GM21786 (cell line): Measurements from ENCODE around the gene ZMIZ1.

Experiments
- ATAC-seq: cut with Tn5 transposase; IDR thresholded peaks from one replicate; pipeline ENCODE4 v1.9.1; 2021; ENCODE audit not compliant: unreplicated experiment

The ZMIZ1 gene

DNA sequence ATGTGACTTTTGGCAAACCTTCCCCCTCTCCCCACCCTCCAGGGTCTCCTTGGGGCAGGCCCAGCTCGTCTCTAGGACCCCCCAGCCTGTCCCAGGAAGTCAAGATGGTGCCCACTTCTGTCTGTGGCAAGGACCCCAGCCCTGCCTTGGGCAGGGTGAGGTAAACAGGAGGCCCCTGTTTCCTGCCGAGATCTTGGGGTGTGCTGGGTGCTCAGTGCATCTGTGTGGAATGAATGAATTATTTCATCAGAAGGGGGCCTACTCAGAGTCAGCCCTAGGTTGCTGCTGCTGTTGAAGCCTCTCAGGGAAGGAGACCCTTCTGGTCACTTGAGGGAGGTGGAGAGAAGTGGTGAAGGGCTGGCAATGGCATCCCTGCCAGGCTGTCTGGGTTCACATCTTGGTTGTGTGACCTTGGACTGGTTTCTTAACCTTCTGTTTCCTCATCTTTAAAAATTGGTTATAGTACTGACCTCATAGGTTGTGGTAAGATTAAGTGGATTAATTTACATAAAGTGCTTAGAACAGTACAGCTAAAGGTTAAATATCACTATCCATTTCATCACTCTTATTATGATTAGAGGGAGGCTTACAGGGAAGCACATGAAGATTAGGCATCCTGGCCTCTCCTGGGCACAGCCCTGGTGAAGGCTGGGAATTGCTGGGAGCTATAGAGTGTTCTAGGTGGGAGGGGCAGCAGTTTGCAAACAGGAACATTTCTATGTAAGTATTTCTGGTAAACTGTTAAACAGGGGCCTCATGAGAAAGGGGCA is 67.7 kb downstream of the ZMIZ1 start:
- ATAC-seq = no peak

- ATAC-seq = no peak
Observed at GRCh38 chr10:79137300-79137756, 68.6 kb downstream of the ZMIZ1 start.

DNA sequence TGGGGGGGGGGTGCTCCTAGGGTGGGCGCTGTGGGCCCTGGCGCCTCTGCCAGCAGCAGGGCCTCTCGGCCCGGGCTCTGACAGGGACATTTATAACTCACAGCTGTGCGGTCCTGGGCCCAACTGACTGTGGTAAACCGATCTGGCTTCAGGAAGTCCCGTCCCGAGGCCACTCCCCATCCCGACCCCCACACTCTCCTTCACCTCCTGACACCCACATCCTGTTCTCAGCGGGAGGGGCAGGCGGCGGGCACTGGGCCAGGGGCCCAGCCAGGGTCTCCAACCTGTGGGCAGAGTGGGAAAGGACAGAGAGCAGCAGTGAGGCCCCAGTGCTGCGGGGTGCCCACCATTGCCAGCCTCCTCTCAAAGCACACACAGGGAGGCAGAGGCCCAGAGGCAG is 69.1 kb downstream of the ZMIZ1 start:
- ATAC-seq = peak; percentile 84

GRCh38 chr10:79138449-79139123 is 69.8 kb downstream of the ZMIZ1 start:
- no peak for ATAC-seq

DNA sequence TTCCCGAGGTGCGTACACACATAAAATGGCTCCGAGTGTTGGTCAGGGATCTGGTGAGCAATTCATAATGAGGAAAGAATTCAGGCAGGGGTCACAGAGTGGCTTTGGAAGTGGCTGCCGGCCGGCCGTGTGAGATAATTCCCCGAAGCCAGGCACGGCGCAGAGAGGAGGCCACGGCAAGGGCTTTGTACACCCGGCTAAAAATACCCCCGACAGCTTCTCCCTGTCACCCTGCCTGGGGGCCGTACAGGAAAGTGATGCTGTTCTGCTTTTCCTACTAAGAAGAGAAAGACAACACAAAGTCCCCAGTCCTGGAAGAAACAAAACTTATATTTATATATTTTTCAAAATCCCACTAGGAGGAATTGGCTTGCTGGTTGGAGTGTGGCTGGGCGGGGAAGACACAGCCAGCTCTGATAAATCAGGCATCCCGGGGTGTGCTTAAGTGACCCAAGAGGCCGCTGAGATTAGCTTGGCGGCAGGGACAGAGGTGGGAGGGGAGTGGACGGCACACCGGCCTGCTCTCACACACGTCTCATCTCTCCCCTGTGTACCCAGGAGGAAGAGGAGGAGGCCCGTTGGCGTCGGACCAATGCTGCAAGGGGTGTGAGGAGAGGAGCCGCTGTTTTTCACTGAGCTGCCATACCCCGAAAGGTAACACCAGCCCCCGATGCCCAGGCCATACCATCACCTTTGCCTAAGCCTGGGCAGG is 70.5 kb downstream of the ZMIZ1 start:
- ATAC-seq = no peak

DNA sequence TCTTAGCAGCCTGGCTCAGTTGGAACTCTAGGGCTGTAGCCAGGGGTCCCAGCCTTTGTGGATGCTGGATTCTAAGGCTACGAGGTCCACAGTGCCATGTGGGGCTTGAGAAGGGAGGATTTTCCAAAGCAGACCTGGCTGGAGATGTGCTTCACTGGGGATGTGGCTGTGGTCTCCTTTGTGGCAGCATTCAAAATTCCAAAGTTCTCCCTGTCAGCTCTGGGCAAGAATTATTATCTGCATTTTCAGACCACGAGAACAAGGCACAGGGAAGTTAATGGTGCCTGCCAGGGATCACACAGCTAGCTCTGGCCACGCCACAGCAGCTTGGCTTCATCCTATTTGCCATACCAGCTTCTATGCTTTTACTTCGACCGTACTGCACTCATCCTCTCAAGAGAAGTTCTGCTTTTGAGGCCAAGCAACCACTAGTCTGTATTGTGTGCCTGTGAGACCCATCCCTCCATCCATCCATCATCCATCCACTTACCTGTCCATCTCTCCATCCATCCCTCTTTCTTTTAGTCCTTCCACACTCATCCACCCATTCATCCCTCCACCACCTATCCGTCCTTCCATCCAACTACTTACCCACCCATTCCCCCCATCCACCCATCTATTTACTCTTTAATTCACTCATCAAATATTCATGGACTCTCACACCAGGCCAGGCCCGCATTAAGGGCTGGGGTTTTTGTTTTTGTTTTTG is 71.5 kb downstream of the ZMIZ1 start:
- ATAC-seq = no peak

GRCh38 chr10:79140855-79141254 is 72.1 kb downstream of the ZMIZ1 start:
- no peak for ATAC-seq

DNA sequence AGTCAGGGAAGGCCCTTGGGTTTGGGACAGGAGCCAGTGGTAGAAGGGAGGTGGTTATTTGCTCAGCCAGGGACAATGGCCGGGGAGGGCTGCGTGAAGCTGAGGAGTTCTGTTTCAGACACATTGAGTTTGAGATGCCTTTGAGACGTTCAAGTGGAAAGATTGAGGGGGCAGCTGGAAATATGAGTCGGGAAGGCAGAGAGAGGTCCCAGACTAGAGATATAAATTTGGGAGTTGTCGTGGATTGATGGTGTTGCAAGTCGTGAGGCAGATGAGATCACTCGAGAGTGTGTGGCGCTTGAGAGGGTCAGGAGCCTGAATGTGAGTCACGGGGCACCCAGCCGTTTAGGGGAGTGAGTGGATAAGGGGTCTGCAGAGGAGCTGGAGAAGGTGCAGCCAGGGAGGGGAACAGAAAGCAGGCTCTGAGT is 73.3 kb downstream of the ZMIZ1 start:
- no peak for ATAC-seq

- ATAC-seq = no peak
Observed at GRCh38 chr10:79142522-79143309, 74.0 kb downstream of the ZMIZ1 start.

DNA sequence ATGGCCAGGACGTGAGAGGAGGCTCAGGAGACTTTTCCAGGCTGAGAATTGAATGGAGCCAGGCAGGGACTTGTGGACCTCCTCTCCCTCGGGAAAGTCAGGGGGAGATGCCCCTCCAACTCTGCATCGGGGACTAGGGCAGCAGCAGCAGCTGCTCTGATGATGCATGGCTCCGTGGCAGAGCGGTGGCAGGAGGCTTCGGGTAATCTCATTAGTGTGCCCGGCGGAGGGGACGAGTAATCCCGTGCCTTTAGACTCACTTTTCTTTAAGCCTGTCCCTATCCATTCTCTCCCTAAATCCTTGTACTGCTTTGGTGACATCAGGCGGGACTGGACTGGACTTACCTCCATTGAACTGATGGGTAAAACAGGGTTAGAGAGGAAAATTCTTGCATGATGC is 75.1 kb downstream of the ZMIZ1 start:
- ATAC-seq = no peak

DNA sequence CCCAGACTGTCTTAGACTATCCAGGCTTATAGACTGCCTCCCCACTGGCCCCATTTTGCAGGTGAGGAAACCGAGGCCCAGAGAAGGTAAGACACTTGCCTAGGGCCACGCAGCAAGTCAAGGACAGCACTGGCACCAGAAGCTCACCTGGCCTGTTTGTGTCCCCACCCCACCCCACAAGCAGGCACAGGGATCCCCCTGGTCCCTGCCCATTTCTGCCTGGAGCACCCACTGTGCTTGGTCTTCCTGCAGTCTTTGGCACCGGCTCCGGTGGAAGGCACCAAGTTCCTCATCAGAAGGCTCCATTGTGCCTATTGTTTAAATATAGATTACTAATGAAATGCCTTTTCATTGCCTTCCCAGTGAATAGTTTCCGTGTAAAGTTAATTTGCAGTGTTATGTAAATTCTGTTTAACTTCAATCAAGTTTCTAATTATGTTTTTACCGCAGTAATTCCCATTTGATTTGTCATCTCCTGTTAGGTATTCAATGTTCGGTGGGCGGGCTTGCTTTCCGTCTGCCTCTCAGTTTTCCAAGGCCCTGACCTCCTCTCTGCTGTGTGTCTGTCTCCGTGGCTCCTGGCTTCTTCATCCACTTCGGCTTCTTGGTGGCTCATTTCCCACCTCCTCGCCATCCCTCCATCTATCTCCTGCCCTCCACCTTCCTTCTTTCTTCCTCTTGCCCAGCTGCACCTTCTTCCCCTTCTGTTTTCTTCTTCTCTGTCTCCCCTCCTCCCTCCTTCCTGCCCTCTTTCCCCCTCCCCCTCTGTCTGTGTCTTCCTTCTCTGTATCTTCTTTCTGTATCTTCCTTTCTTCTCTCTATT is 75.8 kb downstream of the ZMIZ1 start:
- no peak for ATAC-seq

- ATAC-seq = no peak
Observed at GRCh38 chr10:79145174-79145483, 76.4 kb downstream of the ZMIZ1 start.

GRCh38 chr10:79145517-79146470 is 77.0 kb downstream of the ZMIZ1 start:
- ATAC-seq = no peak

- ATAC-seq = no peak
Observed at GRCh38 chr10:79146611-79147130, 77.9 kb downstream of the ZMIZ1 start.

DNA sequence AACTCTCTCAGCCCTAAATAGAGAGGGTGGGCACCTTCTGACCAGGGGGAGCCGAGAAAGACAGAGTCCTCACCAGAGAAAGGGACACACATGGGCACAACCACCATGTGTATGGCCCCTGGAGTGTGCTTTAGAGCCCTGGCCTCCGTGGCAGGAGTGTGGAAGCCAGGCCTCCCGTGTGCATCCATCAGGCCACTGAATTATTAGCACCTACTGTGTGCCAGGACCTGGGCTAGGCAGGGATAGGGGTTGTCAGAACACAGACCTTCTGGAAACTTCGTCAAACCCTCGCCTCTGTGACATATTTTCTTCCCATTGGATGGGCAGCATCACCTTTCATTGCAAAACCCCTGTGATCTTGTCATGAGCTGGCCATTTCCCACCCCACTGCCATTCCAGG is 78.5 kb downstream of the ZMIZ1 start:
- no peak for ATAC-seq

DNA sequence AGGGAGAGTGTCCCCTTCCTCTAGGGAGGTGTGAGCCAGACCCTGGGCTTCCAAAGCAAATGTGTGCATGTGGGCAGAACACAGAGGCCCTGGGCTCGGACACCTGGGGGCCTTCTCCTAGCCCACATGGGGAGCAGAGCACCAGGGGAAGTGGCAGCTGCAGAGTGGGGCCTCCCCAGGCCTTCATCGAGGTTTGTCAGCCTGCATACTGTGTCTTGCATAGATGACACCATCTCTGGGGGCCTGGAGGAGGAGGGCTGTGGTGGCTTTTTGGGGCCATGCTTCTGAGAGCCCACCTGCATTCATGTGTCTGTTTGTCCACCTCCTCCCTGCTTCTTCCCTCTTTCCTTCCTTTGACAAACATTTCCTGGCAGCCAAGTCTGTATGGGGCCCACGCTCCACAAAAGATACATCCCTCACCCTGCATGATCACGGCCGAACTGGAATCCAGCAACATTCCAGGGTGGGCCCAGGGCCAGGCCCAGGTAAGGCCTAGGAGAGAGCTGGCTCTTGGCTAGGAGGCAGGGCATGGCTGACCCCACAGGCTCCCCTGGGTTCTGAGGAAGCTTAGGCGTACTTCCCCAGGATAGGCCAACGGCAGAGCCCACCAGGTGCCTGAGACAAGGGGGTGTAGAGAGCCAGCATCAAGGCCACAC is 79.2 kb downstream of the ZMIZ1 start:
- no peak for ATAC-seq

GRCh38 chr10:79148452-79149344 is 79.9 kb downstream of the ZMIZ1 start:
- ATAC-seq = no peak
